Suprapubic skin (tissue), 4 donors: ENCODE results near the gene BCKDHA. TPM values are rescaled to one million over a fixed set of nuclear protein-coding genes. Genes with fewer than 3 reads are reported as not detected.

Source experiments
- DNase-seq, 2 donors: peaks; one replicate each; pipeline ENCODE4 v3.0.0-alpha.2; 2019; ENCODE audit warnings: low spot score in 2 of 2
- H3K27ac ChIP-seq: fragments of 200-600 bp; sonication (generic); one replicate; pipeline ENCODE4 v1.5.1; 2019
- H3K27me3 ChIP-seq: fragments of 200-600 bp; sonication (generic); one replicate; pipeline ENCODE4 v1.5.1; 2019
- H3K36me3 ChIP-seq: fragments of 200-600 bp; sonication (generic); one replicate; pipeline ENCODE4 v1.5.1; 2019
- H3K4me1 ChIP-seq: fragments of 200-600 bp; sonication (generic); one replicate; pipeline ENCODE4 v1.5.1; 2019
- H3K4me3 ChIP-seq: fragments of 200-600 bp; sonication (generic); one replicate; pipeline ENCODE4 v1.5.1; 2019; ENCODE audit warnings: mild to moderate bottlenecking
- H3K9me3 ChIP-seq: fragments of 200-600 bp; sonication (generic); one replicate; pipeline ENCODE4 v1.5.1; 2019
- CTCF ChIP-seq, 2 donors: fragments of 200-600 bp in 1 of 2; fragments of 450-650 bp in 1 of 2; sonication (generic) in 1 of 2; IDR thresholded peaks; one replicate each; pipeline ENCODE4 v1.5.1; 2016 to 2019; ENCODE audit warnings: antibody characterized with exemption in 2 of 2, mild to moderate bottlenecking in 1 of 2, moderate library complexity in 1 of 2
- EP300 ChIP-seq: sonication (generic); formaldehyde crosslinking; IDR thresholded peaks from one replicate; pipeline ENCODE4 v1.6.1; 2017; ENCODE audit warnings: antibody characterized with exemption
- POLR2A ChIP-seq, 2 donors: fragments of 450-650 bp; IDR thresholded peaks; one replicate each; pipeline ENCODE4 v1.6.1; 2017; ENCODE audit warnings: antibody characterized with exemption in 2 of 2, mild to moderate bottlenecking in 2 of 2, moderate library complexity in 2 of 2
- POLR2AphosphoS5 ChIP-seq, 3 donors: sonication (generic); formaldehyde crosslinking; IDR thresholded peaks; one replicate each; pipeline ENCODE4 v1.6.1; 2017; ENCODE audit warnings: antibody characterized with exemption in 3 of 3
- WGBS: methylation state at CpG from one replicate; pipeline ENCODE4 v1.1.5; 2018; 5-methylcytosine and 5-hydroxymethylcytosine counted together
- total RNA-seq, 4 donors: library from RNA; depleted of rRNA; stranded (reverse); fragments of >200 nt; gene quantifications; one replicate each; pipeline ENCODE4 v1.1.0, GENCODE V29; 2016

Gene BCKDHA
- total RNA-seq, 4 donors from 2014 or later = 49.7 to 112 (median 76.2) TPM

- Histone ChIP-seq H3K4me3 (no peak overlapping the region), H3K27me3 (no peaks in the 10 kb centered on the region), H3K9me3 (no peaks in the 10 kb centered on the region), H3K27ac (no peak overlapping the region), H3K36me3 (peaks cover 36% of the 10 kb centered on the region), H3K4me1 (peaks cover 28% of the 10 kb centered on the region)
- TF ChIP-seq POLR2AphosphoS5 (IDR thresholded peaks at IDR 0.05) = no peak
- no peak for TF ChIP-seq CTCF (IDR thresholded peaks at IDR 0.05)
- no peak for DNase-seq
- 78% methylated on average over 4 of the region's 4 CpGs for WGBS
Measured at GRCh38 chr19:41409288-41409687, 11.7 kb downstream of the BCKDHA start.

- no peak overlapping the region for H3K4me3 ChIP-seq
- WGBS = 92% methylated on average over 11 of the region's 23 CpGs
- H3K4me1 ChIP-seq = peaks cover 24% of the 10 kb centered on the region
- H3K9me3 ChIP-seq = no peaks in the 10 kb centered on the region
- no peak for DNase-seq
- TF ChIP-seq CTCF (IDR thresholded peaks at IDR 0.05) = no peak
- no peak for TF ChIP-seq POLR2AphosphoS5 (IDR thresholded peaks at IDR 0.05)
- no peak for TF ChIP-seq POLR2A (IDR thresholded peaks at IDR 0.05)
- no peak for TF ChIP-seq EP300
- peaks cover 49% of the 10 kb centered on the region for H3K36me3 ChIP-seq
- H3K27ac ChIP-seq = no peak overlapping the region
- H3K27me3 ChIP-seq = no peaks in the 10 kb centered on the region
Measured at GRCh38 chr19:41410336-41411054, 12.9 kb downstream of the BCKDHA start.

GRCh38 chr19:41411100-41411967 is 13.7 kb downstream of the BCKDHA start:
- no peak overlapping the region for H3K27ac ChIP-seq
- H3K9me3 ChIP-seq = no peaks in the 10 kb centered on the region
- no peak for DNase-seq
- H3K36me3 ChIP-seq = peaks cover 54% of the 10 kb centered on the region
- no peaks in the 10 kb centered on the region for H3K27me3 ChIP-seq
- no peak for TF ChIP-seq CTCF (IDR thresholded peaks at IDR 0.05)
- TF ChIP-seq POLR2AphosphoS5 (IDR thresholded peaks at IDR 0.05) = no peak
- no peak for TF ChIP-seq EP300
- no peak for TF ChIP-seq POLR2A (IDR thresholded peaks at IDR 0.05)
- H3K4me1 ChIP-seq = peaks cover 20% of the 10 kb centered on the region
- 87% methylated on average over 5 of the region's 9 CpGs for WGBS
- no peak overlapping the region for H3K4me3 ChIP-seq

- Histone ChIP-seq H3K27me3 (no peaks in the 10 kb centered on the region), H3K9me3 (no peaks in the 10 kb centered on the region), H3K4me3 (no peak overlapping the region), H3K27ac (no peak overlapping the region), H3K4me1 (peaks cover 20% of the 10 kb centered on the region), H3K36me3 (peaks cover 59% of the 10 kb centered on the region)
- WGBS = 42% methylated on average over 5 of the region's 11 CpGs
- TF ChIP-seq CTCF (IDR thresholded peaks at IDR 0.05) (no peak), POLR2AphosphoS5 (IDR thresholded peaks at IDR 0.05) (no peak), EP300 (no peak)
- no peak for DNase-seq
Measured at GRCh38 chr19:41411968-41412265, 14.3 kb downstream of the BCKDHA start.

- TF ChIP-seq POLR2AphosphoS5 (IDR thresholded peaks at IDR 0.05) = no peak
- no peak for TF ChIP-seq EP300
- TF ChIP-seq POLR2A (IDR thresholded peaks at IDR 0.05) = no peak
- no peak for TF ChIP-seq CTCF (IDR thresholded peaks at IDR 0.05)
- H3K27me3 ChIP-seq = no peaks in the 10 kb centered on the region
- no peak overlapping the region for H3K27ac ChIP-seq
- 95% methylated on average over 5 of the region's 5 CpGs for WGBS
- peaks cover 17% of the 10 kb centered on the region for H3K4me1 ChIP-seq
- DNase-seq = no peak
- H3K4me3 ChIP-seq = no peak overlapping the region
- no peaks in the 10 kb centered on the region for H3K9me3 ChIP-seq
- peaks cover 68% of the 10 kb centered on the region for H3K36me3 ChIP-seq
Measured at GRCh38 chr19:41412953-41413352, 15.3 kb downstream of the BCKDHA start.
